ENCODE data around the gene AGBL1. TPM values are rescaled to one million over a fixed set of nuclear protein-coding genes. Genes with fewer than 3 reads are reported as not detected.

AGBL1 gene
- total RNA-seq, 1 experiment from 2014 or later = not detected

DNA sequence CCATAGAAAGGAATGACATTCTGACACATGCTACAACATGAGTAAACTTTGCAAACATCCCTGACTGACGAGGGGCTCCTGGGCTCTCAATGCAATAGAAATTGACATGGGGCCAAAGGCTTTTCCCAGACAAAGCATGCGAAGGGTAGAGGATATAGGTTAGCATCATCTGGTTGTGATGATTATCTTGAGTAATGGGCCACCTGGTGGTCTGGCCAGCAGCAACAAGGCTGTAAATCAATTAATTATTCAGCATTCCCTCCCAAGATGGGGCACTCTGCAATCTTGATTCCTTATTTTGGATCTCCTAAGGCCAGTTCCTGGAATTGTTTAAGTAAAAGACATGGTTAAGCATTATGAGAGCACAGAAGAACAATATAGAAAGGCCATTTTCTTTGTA, 99.2 kb downstream of the AGBL1 start:
- Mint-ChIP-seq H3K9me3 (peaks cover 0 to 3% of the 10 kb centered on the region in 2 experiments; a peak in 1 of 5 replicates), H3K27ac (no peak overlapping the region), H3K27me3 (ENCODE audit: low read depth) (no peaks in the 10 kb centered on the region), H3K4me1 (no peaks in the 10 kb centered on the region; a peak in 1 of 4 replicates), H3K36me3 (ENCODE audit: insufficient read depth in 1 of 3, low read depth in 3 of 3) (no peaks in the 10 kb centered on the region; a peak in 1 of 7 replicates), H3K4me3 (no peak overlapping the region)
- Histone ChIP-seq H3K4me1 (ENCODE audit: insufficient read depth, low read length) (no peaks in the 10 kb centered on the region; the same call in 1 of the 2 replicates), H3K4ac (ENCODE audit: low read depth, low read length) (no peak overlapping the region), H3K56ac (ENCODE audit: insufficient read length, low read depth, low read length) (no peak overlapping the region), H3K18ac (ENCODE audit: insufficient read length, low read depth, low read length) (no peak overlapping the region), H2BK5ac (ENCODE audit: insufficient read length, low read length) (no peak overlapping the region), H2AK5ac (ENCODE audit: insufficient read length, low read length) (no peak overlapping the region), H2BK20ac (ENCODE audit: low read depth, low read length, poor library complexity, severe bottlenecking) (no peak overlapping the region), H2BK12ac (ENCODE audit: insufficient read length, low read depth, low read length) (no peak overlapping the region), H3K27me3 (ENCODE audit: insufficient read depth, low read length) (no peaks in the 10 kb centered on the region), H3K23me2 (ENCODE audit: insufficient read length, low read depth, low read length, poor library complexity, severe bottlenecking) (no peaks in the 10 kb centered on the region), H3K14ac (ENCODE audit: insufficient read depth, low read length) (no peak overlapping the region), H3K79me2 (ENCODE audit: insufficient read depth, low read length) (no peaks in the 10 kb centered on the region), H2AFZ (ENCODE audit: low read length) (no peak overlapping the region), H2BK120ac (ENCODE audit: low read depth, low read length, poor library complexity, severe bottlenecking) (no peak overlapping the region), H3K23ac (ENCODE audit: insufficient read length, low read depth, low read length) (no peak overlapping the region), H3K79me1 (ENCODE audit: insufficient read depth, low read depth, low read length, poor library complexity, severe bottlenecking) (no peaks in the 10 kb centered on the region), H3K9ac (ENCODE audit: extremely low read depth, insufficient read length, low read length) (no peak overlapping the region), H4K91ac (ENCODE audit: insufficient read length, low read depth, low read length) (no peak overlapping the region), H3K27ac (ENCODE audit: insufficient read length, low read depth, low read length) (no peak overlapping the region), H3T11ph (ENCODE audit: low read length) (no peak overlapping the region), H4K5ac (ENCODE audit: insufficient read length, low read depth, low read length) (no peak overlapping the region), H3K4me2 (ENCODE audit: insufficient read depth, insufficient read length, low read length) (no peak overlapping the region), H3K9me3 (ENCODE audit: control insufficient read depth, low read depth, low read length) (no peaks in the 10 kb centered on the region), H2BK15ac (ENCODE audit: low read depth, low read length) (no peak overlapping the region), H4K8ac (replicated peaks; ENCODE audit: insufficient read length, low read depth, low read length) (no peak overlapping the region), H4K20me1 (ENCODE audit: control insufficient read depth, insufficient read depth, insufficient read length) (no peaks in the 10 kb centered on the region)
- DNase-seq = peak; percentile 36
- peak; percentile 75 for TF ChIP-seq CTCF (conservative IDR thresholded peaks at IDR 0.05)
- no CpG with 5 or more reads among the region's 2 CpGs for WGBS (ENCODE audit: extremely low coverage, insufficient read length, low lambda C conversion rate)

Measured in H9 (cell line).